Amniotic epithelial cell (primary cell): ENCODE measurements around the gene ATP10A.

Experiments
- DNase-seq: peaks from one replicate; pipeline ENCODE4 v3.0.0-alpha.2; 2010; ENCODE audit warnings: low read depth

ATP10A gene

GRCh38 chr15:25700916-25701315, 162.2 kb downstream of the ATP10A start:
- DNase-seq = no peak

DNA sequence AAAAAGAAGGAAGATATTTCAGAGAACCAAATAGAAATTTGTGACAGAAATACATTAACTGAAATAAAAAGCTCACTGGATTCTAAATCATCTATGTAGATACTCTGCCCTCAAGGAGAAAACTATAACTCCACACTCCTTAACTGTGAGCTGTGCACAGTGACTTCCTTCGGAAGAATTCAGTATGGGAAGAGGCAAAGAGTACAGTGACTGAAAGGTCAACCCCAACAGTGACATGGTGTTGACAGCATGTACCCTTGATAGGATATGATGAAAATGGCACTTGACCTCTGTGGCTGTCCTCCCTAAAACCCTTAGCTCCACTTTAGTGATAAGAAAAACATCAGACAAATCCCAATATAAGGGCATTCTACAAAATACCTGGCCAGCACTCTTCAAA, 165.5 kb downstream of the ATP10A start:
- DNase-seq = no peak

DNA sequence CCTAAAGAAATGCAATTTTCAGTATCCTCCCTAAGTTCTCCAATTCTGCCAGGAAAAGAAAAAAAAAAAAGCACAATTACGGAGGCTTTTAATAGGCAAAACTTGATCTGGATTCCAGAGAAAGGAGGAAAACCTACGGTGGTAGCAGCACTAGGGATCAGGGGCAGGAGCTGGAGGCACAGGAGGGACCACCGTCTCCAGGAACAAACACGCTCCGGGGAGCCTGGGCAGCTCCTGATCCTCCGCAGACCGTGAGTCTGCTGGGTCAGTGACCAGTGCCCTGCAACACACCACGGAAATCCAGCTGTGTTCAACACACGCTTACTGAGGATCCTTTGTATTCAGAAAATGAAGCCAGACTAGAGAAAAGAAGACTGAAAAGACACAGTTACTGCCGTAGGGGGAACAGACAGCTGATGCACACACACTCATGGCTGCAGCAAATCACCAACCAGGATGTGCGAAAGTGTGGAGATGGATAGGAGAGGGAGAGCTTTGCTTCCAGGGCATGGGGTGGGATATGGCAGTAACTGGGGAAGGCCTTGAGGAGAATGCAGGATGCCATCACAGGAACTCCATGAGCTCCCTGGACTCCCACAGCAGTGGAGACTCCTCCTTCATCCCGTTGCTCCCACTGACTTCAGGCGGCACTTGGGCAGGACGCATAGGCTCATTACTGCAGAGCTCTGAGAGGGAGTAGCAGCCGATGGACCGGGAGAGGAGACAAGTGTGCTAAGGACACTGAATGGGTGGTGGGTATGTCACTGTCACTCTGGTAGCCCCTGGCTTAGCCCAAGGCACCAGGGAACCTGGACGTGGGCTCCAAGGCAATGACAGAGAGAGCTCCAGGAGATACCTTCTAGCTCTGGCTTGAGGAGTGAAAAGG, 167.0 kb downstream of the ATP10A start:
- DNase-seq = no peak

DNA sequence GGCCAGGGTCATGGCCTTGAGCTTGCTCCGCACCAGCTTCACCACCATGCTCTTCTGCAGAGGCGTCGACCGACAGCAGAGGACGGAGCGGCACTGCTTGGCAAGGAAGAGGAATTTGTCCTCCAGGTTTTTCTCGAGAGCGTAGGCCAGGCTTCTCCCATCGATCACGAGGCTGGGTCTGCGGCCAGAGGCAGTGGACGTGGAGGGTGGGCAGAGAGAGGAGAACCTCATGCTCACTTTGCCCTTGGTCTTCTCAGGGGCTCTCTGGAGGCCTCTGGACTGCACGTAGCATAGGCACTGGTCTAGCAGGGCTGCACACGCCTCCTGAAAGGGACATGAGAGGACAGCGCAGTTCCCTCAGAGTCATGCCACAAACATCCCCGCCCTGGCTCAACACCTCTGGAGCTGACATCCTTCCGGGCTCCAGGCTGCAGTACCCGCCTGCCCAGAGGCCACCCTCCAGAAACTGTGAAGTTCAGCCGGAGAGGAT, 168.3 kb downstream of the ATP10A start:
- DNase-seq = no peak

DNA sequence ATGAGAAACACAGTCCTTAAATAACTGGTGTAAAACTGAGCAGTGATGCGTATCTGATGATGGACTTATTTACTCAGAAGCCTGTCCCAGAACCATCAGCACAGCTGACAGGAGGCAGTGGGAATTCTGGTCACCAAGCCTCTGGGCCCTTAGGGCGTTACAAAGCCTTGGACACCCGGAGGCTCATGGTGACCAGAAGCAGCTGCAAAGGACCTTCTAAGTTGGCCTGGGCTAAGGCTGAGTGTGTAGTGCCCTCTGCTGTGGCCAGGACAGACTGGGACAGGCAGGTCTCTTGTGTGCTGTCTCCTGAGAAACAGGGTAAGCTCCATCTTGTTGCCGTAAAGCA, 168.9 kb downstream of the ATP10A start:
- no peak for DNase-seq

DNA sequence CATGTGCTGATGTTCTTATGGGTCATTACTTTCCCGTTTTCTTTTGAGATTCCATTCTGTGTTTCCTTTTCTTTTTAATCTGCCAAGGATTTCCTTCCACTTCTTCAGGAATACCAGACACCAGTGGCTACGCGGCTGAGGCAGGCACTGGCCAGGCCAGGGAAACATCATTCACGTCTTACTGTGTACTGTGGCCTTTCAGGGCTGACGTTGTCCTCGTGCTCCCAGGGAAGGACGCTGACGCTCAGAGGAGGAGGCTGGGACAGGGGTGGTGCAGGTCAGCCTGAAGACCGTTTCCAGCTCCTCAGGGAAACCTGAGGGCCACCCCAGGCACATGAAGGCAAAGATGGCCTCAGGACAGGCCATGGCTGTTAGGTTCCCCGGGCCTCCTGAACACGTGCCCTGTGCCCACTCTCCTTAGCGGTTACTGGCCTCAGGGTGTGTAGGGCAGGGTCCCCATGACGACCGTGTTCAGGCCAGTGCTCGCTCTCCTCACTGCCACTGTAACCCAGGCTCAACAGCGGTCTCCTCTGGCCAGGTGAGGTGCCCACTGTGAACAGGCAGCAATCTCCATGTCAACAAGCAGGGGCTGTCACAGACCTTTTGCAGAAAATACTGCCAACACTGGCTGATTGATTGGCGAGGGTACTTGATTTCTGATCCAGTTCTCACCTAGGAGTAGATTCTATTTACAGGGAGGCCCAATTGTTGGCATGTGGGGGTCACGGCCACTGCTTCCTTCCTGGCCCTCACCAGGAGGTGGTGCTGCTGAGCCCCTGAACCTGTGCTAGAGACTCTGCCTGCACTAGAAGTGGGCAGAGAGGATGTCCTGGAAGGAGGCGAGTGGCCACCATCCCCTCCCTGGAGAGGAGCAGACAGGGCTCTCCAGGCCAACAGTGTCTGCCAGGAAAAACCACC, 169.5 kb downstream of the ATP10A start:
- no peak for DNase-seq

DNA sequence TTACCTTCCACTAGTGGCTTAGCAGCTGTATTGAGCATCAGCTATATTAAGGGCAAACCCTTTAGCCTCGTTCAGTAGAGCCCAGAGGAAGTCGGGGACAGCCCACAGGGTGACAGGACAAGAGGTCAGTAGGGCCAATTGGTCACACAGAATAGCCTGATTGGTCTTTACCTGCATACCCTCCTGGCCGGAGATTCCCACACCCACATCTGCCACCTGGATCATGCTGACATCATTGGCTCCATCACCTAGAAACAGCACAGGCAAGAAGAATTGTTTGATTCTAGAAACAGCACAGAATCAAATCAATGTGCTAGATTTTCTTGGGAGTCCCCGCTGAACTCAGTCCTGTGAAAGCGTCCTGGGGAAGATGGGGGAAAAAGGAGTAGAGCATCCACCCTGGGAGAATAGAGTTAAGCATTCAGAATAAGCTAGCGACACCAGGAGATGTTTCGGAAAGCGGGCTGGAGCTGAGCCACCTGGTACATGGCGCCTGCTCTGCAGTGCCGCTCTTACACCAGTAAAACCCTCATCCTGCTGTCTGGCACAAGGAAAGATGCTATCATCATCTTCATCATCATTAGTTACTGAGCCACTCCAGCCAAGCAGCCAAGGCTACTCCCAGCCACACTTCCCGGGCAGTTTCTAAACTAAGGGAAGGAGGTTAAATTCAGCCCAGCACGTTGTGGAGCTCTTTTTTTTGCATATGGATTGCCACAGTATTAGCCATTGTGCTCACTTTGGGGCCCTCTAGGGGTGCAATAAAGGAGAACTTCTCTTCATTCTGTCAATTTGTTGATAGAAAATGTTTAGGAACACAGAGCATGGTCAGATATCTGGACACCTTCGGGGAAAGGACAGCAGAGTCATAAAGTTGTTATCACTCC, 171.3 kb downstream of the ATP10A start:
- no peak for DNase-seq

GRCh38 chr15:25690673-25691543, 172.2 kb downstream of the ATP10A start:
- DNase-seq = peak; percentile 3

DNA sequence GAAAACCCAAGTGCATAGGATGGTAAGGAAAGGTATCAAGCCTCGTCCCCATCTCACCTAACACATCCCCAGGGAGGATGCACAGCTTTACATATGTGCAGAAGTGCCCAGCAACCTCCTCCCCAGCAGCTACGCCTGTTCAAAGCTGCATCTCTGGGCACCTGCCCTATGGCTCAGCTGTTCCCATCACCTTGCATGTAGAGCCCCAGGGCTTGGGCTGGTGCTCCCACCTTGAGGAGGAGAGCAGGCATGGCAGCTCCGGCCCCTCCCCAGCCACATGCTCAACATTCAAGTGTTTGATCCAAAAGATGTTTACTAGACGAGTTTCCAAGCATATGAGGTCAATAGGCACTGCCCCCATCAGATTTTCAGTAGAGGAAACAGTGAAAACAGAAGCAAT, 173.5 kb downstream of the ATP10A start:
- no peak for DNase-seq

GRCh38 chr15:25688166-25688565, 175.0 kb downstream of the ATP10A start:
- DNase-seq = no peak

DNA sequence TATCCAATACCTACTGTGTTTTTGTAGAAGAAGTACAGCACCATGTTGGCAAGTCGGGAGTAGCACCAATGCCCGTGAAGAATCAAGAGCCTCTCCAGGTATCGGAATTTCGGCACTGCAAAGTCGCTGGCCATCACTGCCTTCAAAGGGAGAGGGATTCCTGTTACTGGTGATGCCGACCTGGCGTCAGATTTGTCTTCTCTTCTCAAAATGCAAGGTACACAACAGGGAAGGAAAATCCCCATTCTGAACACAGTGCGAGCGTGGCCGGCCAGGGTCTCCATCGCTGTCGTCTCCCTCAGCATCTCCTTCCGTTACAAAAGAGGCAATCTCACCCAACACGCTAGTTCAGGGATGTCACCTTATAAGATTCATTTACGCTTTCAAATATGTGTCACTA, 175.4 kb downstream of the ATP10A start:
- DNase-seq = no peak

DNA sequence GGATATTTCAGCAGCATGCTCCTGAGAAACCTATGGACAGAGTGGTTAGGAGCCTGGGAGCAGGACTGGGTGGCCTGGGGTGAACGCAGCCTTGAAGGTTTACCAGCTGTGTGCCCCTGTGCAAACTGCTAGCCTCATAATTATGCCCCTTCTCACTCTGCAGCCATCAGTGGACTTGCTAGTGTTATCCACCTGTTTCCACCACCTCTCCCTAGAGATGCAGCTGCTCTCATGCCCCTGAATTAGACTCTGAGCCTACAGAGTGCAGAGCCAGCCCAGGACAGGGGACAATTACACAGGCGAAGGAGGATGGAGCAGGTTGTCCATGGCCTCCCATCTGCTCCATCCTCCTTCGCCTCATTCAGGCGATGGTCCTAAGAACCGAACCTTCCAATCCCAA, 175.9 kb downstream of the ATP10A start:
- DNase-seq = no peak

GRCh38 chr15:25686780-25687179, 176.3 kb downstream of the ATP10A start:
- no peak for DNase-seq

DNA sequence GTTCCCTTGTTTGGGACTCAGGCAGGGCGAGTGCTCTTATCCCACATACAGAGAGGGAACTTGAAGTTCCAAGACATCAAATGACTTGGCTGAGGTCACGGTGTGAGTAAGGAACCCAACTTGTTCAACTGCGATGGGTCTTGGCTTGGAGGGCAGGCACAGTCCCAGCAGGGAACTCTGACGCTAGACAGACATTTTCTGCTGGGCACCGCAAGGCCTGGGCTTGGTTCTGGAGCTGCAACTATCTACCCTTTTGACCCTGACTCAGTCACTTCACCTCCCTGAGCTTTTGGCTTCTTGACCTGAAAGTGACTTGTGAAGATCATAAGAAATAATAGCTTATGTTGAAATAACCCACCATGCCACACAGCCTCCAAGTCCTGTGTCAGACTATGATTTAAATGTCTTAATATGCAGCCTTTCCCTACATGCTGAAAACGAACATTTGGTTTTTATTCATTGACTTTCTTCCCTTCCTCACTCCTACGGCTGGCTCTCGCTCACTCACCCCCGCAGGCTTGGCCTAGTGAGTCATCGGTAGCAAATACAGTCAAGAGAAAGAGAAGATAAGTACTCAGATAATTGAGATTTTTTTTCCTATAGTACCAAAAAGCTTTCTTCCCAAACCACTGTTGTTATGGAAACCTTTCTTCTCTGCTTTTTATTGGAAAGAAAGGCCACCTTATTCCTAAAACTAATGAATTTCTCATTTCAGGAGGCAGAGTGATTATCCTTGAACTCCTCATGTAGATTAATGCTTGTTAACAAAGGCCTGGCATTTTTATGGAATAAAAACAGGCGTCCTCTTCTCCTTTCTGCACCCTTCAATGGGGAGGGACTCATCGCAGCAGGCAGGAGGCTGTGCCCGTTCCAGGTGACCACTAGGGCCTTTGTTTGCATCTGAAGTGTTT, 178.4 kb downstream of the ATP10A start:
- peak; percentile 14 for DNase-seq

DNA sequence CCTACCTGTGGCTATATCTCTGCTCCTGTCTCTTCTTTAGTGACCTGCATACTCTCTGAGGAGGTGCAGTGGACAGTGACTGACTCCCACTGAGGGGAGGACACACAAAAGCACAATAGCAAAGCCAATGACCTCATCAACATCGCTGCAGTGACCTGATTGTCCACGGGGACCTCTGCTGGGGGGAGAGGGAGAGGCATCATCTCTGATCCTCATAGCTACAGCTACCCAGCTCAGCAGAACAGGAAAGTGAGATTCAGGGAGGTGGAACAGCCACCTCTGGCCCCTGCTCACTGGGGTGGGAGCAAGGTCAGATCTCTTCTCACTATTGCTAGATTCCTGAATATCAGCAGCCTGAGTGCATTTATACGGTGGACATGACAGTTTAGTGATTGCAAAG, 179.2 kb downstream of the ATP10A start:
- no peak for DNase-seq

- DNase-seq = no peak
These were observed 179.7 kb downstream of the ATP10A start for GRCh38 chr15:25683415-25683814.

GRCh38 chr15:25682340-25682739, 180.8 kb downstream of the ATP10A start:
- no peak for DNase-seq

DNA sequence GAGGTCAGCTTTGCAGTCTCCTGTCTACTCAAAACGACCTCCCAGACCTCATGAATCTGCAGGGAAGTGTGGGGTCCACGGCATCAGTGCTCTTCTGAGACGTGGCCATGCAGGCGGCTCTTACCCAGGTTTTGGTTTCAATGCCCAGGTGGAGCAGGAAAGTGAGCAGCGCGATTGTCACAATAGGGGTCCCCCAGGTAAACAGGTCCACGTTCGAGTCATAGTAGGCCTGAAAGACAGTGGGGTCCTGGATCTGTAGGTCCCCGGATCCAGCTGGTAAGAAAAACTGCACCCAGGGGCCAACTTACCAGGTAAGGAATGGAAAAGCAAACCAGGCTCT, 182.5 kb downstream of the ATP10A start:
- DNase-seq = no peak

DNA sequence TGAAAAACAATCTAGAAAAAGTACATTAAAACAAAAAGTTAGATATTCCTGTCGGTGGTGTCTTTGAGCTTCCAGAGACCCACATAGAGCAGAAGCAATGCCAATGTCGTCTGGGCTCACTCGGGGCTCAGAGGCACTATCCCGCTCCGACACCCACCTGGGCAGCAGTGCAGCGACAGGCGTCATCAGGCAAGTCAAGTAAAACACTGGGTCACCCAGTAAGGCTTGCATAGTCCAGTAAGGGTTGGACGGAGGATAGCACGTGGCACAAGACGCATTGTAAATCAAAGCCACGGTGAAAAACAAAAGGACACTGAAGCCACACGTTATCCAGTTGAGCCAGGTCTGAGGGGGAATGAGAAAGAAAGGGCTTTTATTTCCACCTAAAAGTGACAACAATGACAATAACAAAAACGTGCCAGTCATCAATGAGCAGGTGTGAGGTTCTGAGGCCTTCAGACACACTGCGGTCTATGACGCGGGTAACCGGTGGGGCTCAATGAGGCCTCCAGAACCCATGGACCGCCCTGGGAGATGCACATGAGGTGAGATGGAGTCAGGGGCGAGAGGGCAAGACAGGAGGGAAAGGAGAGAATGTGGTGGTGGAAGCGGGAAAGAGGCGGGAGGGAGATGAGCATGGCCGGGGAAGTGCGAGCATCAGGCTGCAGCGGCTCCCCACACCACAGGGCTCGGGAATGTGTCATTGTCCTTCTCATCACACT, 183.0 kb downstream of the ATP10A start:
- no peak for DNase-seq
